Urinary bladder (tissue), 4 donors: Measurements from ENCODE around the gene KIAA1210. TPM values are rescaled to one million over a fixed set of nuclear protein-coding genes. Genes with fewer than 3 reads are reported as not detected.

Experiments used
- DNase-seq: peaks from one replicate; pipeline ENCODE4 v3.0.0-alpha.2; 2015; ENCODE audit errors: extremely low spot score
- H3K27ac ChIP-seq: one replicate; pipeline ENCODE4 v1.5.1; 2013; ENCODE audit warnings: low read depth, mild to moderate bottlenecking, moderate library complexity
- H3K36me3 ChIP-seq: one replicate; pipeline ENCODE4 v1.6.1; 2013; ENCODE audit warnings: mild to moderate bottlenecking, moderate library complexity; ENCODE audit not compliant: insufficient read depth
- H3K4me1 ChIP-seq: one replicate; pipeline ENCODE4 v1.6.1; 2013; ENCODE audit warnings: mild to moderate bottlenecking, moderate library complexity; ENCODE audit not compliant: insufficient read depth
- H3K4me3 ChIP-seq: one replicate; pipeline ENCODE4 v1.5.1; 2013; ENCODE audit warnings: low read depth, low read length
- WGBS: extraction: QIAGEN DNeasy Blood & Tissue Kit; methylation state at CpG from one replicate; pipeline ENCODE4 v1.1.7; 2013; 5-methylcytosine and 5-hydroxymethylcytosine counted together
- polyA plus RNA-seq: library from polyadenylated mRNA; stranded (reverse); fragments of 200-250 nt; gene quantifications from one replicate; pipeline ENCODE4 v1.2.3, GENCODE V29; 2013
- total RNA-seq: library from RNA; depleted of rRNA; stranded (reverse); fragments of >200 nt; gene quantifications from one replicate; pipeline ENCODE4 v1.2.3, GENCODE V29; 2014
- donor health status: healthy with polysubstance abuse.
- donor health status: healthy.

The KIAA1210 gene
- total and polyA plus RNA-seq, 2 donors: 0.06 to 0.69 TPM

GRCh38 chrX:119130911-119131310 lies 3.3 kb upstream of the KIAA1210 start:
- no peaks in the 10 kb centered on the region for H3K36me3 ChIP-seq
- no peaks in the 10 kb centered on the region for H3K4me1 ChIP-seq
- no peak overlapping the region for H3K4me3 ChIP-seq
- DNase-seq: no peak
- no peak overlapping the region for H3K27ac ChIP-seq
- WGBS: 70% methylated on average over 2 of the region's 2 CpGs

GRCh38 chrX:119121341-119121740 lies 6.3 kb downstream of the KIAA1210 start:
- 94% methylated on average over 1 of the region's 1 CpG for WGBS
- Histone ChIP-seq H3K4me3 (no peak overlapping the region), H3K36me3 (no peaks in the 10 kb centered on the region), H3K27ac (no peak overlapping the region), H3K4me1 (no peaks in the 10 kb centered on the region)
- no peak for DNase-seq

- Histone ChIP-seq H3K36me3 (no peaks in the 10 kb centered on the region), H3K27ac (no peak overlapping the region), H3K4me1 (no peaks in the 10 kb centered on the region), H3K4me3 (no peak overlapping the region)
- DNase-seq: no peak
- WGBS: 12% methylated on average over 6 of the region's 6 CpGs
These were observed 8.7 kb downstream of the KIAA1210 start for GRCh38 chrX:119118780-119119395.

GRCh38 chrX:119107206-119107605 lies 20.4 kb downstream of the KIAA1210 start:
- no peak overlapping the region for H3K4me3 ChIP-seq
- H3K4me1 ChIP-seq: no peaks in the 10 kb centered on the region
- no peaks in the 10 kb centered on the region for H3K36me3 ChIP-seq
- no peak overlapping the region for H3K27ac ChIP-seq
- DNase-seq: no peak

- H3K4me3 ChIP-seq: no peak overlapping the region
- H3K4me1 ChIP-seq: no peaks in the 10 kb centered on the region
- no peaks in the 10 kb centered on the region for H3K36me3 ChIP-seq
- H3K27ac ChIP-seq: no peak overlapping the region
- no peak for DNase-seq
These were observed 21.8 kb downstream of the KIAA1210 start for GRCh38 chrX:119105826-119106225.

GRCh38 chrX:119101168-119101567 lies 26.4 kb downstream of the KIAA1210 start:
- 83% methylated on average over 1 of the region's 1 CpG for WGBS
- H3K36me3 ChIP-seq: no peaks in the 10 kb centered on the region
- H3K4me1 ChIP-seq: no peaks in the 10 kb centered on the region
- H3K4me3 ChIP-seq: no peak overlapping the region
- no peak overlapping the region for H3K27ac ChIP-seq
- no peak for DNase-seq

- Histone ChIP-seq H3K4me1 (no peaks in the 10 kb centered on the region), H3K27ac (no peak overlapping the region), H3K4me3 (no peak overlapping the region), H3K36me3 (no peaks in the 10 kb centered on the region)
- DNase-seq: no peak
These were observed 31.7 kb downstream of the KIAA1210 start for GRCh38 chrX:119095936-119096335.

GRCh38 chrX:119094819-119095218 lies 32.8 kb downstream of the KIAA1210 start:
- H3K36me3 ChIP-seq: no peaks in the 10 kb centered on the region
- DNase-seq: no peak
- no peak overlapping the region for H3K27ac ChIP-seq
- no peak overlapping the region for H3K4me3 ChIP-seq
- WGBS: 92% methylated on average over 3 of the region's 3 CpGs
- no peaks in the 10 kb centered on the region for H3K4me1 ChIP-seq

GRCh38 chrX:119093991-119094735 lies 33.4 kb downstream of the KIAA1210 start:
- WGBS: 62% methylated on average over 7 of the region's 7 CpGs
- Histone ChIP-seq H3K4me1 (no peaks in the 10 kb centered on the region), H3K36me3 (no peaks in the 10 kb centered on the region), H3K27ac (no peak overlapping the region), H3K4me3 (no peak overlapping the region)
- DNase-seq: no peak

- no peak for DNase-seq
- 97% methylated on average over 1 of the region's 1 CpG for WGBS
These were observed 37.0 kb downstream of the KIAA1210 start for GRCh38 chrX:119090627-119091026.

GRCh38 chrX:119089619-119090018 lies 38.0 kb downstream of the KIAA1210 start:
- Histone ChIP-seq H3K27ac (no peak overlapping the region), H3K4me3 (no peak overlapping the region), H3K4me1 (no peaks in the 10 kb centered on the region), H3K36me3 (no peaks in the 10 kb centered on the region)
- WGBS: 94% methylated on average over 1 of the region's 1 CpG
- no peak for DNase-seq

More at GRCh38 chrX:119090627-119091026, 37.0 kb downstream of the KIAA1210 start:
- Histone ChIP-seq H3K36me3 (no peaks in the 10 kb centered on the region), H3K4me3 (no peak overlapping the region), H3K27ac (no peak overlapping the region), H3K4me1 (no peaks in the 10 kb centered on the region)

GRCh38 chrX:119087121-119087520 lies 40.5 kb downstream of the KIAA1210 start:
- no peak for DNase-seq
- Histone ChIP-seq H3K4me3 (no peak overlapping the region), H3K4me1 (no peaks in the 10 kb centered on the region), H3K36me3 (no peaks in the 10 kb centered on the region), H3K27ac (no peak overlapping the region)
- 88% methylated on average over 1 of the region's 1 CpG for WGBS

- Histone ChIP-seq H3K36me3 (no peaks in the 10 kb centered on the region), H3K27ac (no peak overlapping the region), H3K4me1 (no peaks in the 10 kb centered on the region), H3K4me3 (no peak overlapping the region)
- WGBS: 88% methylated on average over 3 of the region's 3 CpGs
- no peak for DNase-seq
These were observed 42.8 kb downstream of the KIAA1210 start for GRCh38 chrX:119084766-119085165.

- Histone ChIP-seq H3K4me1 (no peaks in the 10 kb centered on the region), H3K27ac (no peak overlapping the region), H3K4me3 (no peak overlapping the region), H3K36me3 (no peaks in the 10 kb centered on the region)
- no peak for DNase-seq
- WGBS: 65% methylated on average over 1 of the region's 1 CpG
These were observed 45.3 kb downstream of the KIAA1210 start for GRCh38 chrX:119082278-119082677.
